WTC11 (cell line): ENCODE measurements around the gene ALDH16A1. TPM values are rescaled to one million over a fixed set of nuclear protein-coding genes. Genes with fewer than 3 reads are reported as not detected.

ENCODE experiments used
- ATAC-seq: fragments of 200-7000 bp; cut with Tn5 transposase; 2 replicates; pipeline ENCODE4 v1.10.0; 2021; ENCODE audit warnings: mild to moderate bottlenecking, moderate library complexity
- CTCF ChIA-PET: fragments of 300-600 bp; sonication (Branson Sonifier 250); formaldehyde crosslinking; loops from one replicate; lab custom pipeline; 2021; ENCODE audit warnings: antibody characterized with exemption; lab: Charles Lee
- POLR2A ChIA-PET: fragments of 350-600 bp; sonication (Branson Sonifier 250); formaldehyde crosslinking; loops from one replicate; lab custom pipeline; 2021; ENCODE audit warnings: antibody characterized with exemption; lab: Charles Lee
- DNase-seq: peaks from one replicate; pipeline ENCODE4 v3.0.0; 2021; ENCODE audit warnings: low spot score
- H3K27ac Mint-ChIP-seq: 2 replicates; pipeline ENCODE4 v1.8.0; 2021; ENCODE audit warnings: mixed read lengths
- H3K27me3 Mint-ChIP-seq: 2 replicates; pipeline ENCODE4 v1.8.0; 2021; ENCODE audit warnings: low read depth, mild to moderate bottlenecking, moderate library complexity, mixed read lengths
- H3K36me3 Mint-ChIP-seq: 2 replicates; pipeline ENCODE4 v1.8.0; 2021; ENCODE audit warnings: mixed read lengths
- H3K4me1 Mint-ChIP-seq: 2 replicates; pipeline ENCODE4 v1.8.0; 2022; ENCODE audit warnings: mixed read lengths
- H3K4me3 Mint-ChIP-seq: 2 replicates; pipeline ENCODE4 v1.8.0; 2021; ENCODE audit warnings: mild to moderate bottlenecking, moderate library complexity, mixed read lengths
- H3K9me3 Mint-ChIP-seq: 2 replicates; pipeline ENCODE4 v1.8.0; 2021; ENCODE audit warnings: mixed read lengths
- FOXK1 ChIP-seq: sonication (generic); formaldehyde crosslinking; IDR thresholded peaks from 2 replicates; pipeline ENCODE4 v1.8.0; 2022; ENCODE audit warnings: mild to moderate bottlenecking, moderate library complexity, missing genetic modification reagents
- GRHL2 ChIP-seq: fragments of 250-450 bp; sonication (Bioruptor Pico); IDR thresholded peaks from 2 replicates; pipeline ENCODE4 v1.8.0; 2022; ENCODE audit warnings: mild to moderate bottlenecking, moderate library complexity; ENCODE audit not compliant: insufficient replicate concordance, severe bottlenecking
- IRF2 ChIP-seq: sonication (generic); formaldehyde crosslinking; IDR thresholded peaks from 2 replicates; pipeline ENCODE4 v1.8.0; 2022; ENCODE audit warnings: low read depth, missing genetic modification reagents, borderline replicate concordance
- JAZF1 ChIP-seq: fragments of 250-450 bp; sonication (Bioruptor Pico); IDR thresholded peaks from 2 replicates; pipeline ENCODE4 v1.9.0; 2021; ENCODE audit warnings: moderate library complexity, mild to moderate bottlenecking, inconsistent platforms
- NFATC4 ChIP-seq: fragments of 250-450 bp; sonication (Bioruptor Pico); IDR thresholded peaks from 2 replicates; pipeline ENCODE4 v1.9.0; 2021; ENCODE audit warnings: mild to moderate bottlenecking
- RELA ChIP-seq: sonication (generic); formaldehyde crosslinking; IDR thresholded peaks from 2 replicates; pipeline ENCODE4 v1.8.1; 2022; ENCODE audit warnings: missing genetic modification reagents, mild to moderate bottlenecking, borderline replicate concordance
- ZNF317 ChIP-seq: sonication (generic); formaldehyde crosslinking; IDR thresholded peaks from 2 replicates; pipeline ENCODE4 v1.8.1; 2023; ENCODE audit warnings: low read depth, mild to moderate bottlenecking, moderate library complexity, missing genetic modification reagents, borderline replicate concordance
- total RNA-seq: library from RNA; stranded (reverse); gene quantifications from 3 replicates; pipeline ENCODE4 v1.2.3, GENCODE V29; 2021
- TF ChIP-seq, protein P1 (sequence below): sonication (generic); formaldehyde crosslinking; IDR thresholded peaks from 2 replicates; pipeline ENCODE4 v1.8.0; 2022; ENCODE audit warnings: missing genetic modification reagents
- TF ChIP-seq, protein P2 (sequence below): sonication (generic); formaldehyde crosslinking; IDR thresholded peaks from 2 replicates; pipeline ENCODE4 v1.8.0; 2023; ENCODE audit warnings: mild to moderate bottlenecking, missing genetic modification reagents
- TF ChIP-seq, protein P3 (sequence below): fragments of 250-450 bp; sonication (Bioruptor Pico); conservative IDR thresholded peaks from 2 replicates; pipeline ENCODE4 v1.9.0; 2021; ENCODE audit warnings: mild to moderate bottlenecking
- TF ChIP-seq, protein P4 (sequence below): sonication (generic); formaldehyde crosslinking; IDR thresholded peaks from 2 replicates; pipeline ENCODE4 v1.8.1; 2022; ENCODE audit warnings: mild to moderate bottlenecking, missing genetic modification reagents, moderate library complexity, borderline replicate concordance
- TF ChIP-seq, protein P5 (sequence below): sonication (generic); formaldehyde crosslinking; IDR thresholded peaks from 2 replicates; pipeline ENCODE4 v1.8.1; 2022; ENCODE audit warnings: mild to moderate bottlenecking, moderate library complexity, missing genetic modification reagents
- TF ChIP-seq, protein P6 (sequence below): sonication (generic); formaldehyde crosslinking; IDR thresholded peaks from 2 replicates; pipeline ENCODE4 v1.8.0; 2022; ENCODE audit warnings: mild to moderate bottlenecking, missing genetic modification reagents

Gene ALDH16A1
- total RNA-seq, 1 experiment from 2014 or later: 44.3 TPM

DNA sequence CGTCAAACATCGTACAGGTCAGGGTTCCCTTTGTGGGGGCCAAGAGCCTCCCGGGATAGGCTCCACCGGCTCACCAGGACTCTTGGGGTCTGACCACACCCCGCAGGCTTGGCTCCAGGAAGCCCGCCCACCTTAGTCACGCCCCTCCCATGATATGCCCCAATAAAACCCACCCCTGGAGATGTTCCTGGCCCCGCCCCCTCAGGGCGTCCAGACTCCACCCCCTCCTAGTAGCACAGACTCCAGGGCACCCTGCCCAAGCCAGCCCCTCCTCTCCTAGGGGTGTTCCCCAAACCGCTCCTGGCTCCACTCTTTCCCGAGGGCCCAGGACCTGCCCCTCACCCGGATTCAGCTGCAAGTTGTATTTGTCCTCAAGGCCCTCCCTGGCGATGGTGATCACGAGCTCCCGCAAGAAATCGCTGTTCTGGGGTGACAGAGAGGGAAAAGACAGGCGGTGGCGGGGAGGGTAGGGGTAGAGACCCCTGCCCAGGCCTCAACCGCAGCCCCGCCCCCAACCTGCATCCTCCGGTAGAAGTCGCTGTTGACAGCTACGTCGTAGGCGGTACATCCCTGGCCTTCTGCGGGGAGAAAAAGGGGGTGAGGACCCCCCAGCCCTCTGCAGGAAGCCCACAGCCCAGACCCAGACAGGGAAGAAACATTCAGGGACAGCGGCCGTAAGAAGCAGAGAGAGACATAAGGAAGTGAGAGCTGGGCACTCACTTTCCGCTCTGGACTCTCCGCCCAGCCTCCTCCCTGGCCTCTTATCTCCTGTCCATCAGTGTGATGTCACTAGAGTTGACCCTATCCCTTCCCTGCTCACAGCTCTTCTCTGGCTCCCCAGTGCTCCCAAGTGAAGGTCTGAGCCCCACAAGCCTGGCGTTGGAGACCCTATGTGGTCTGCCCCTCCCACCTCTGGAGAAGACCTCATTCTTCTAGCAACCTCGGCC, 5.3 kb upstream of the ALDH16A1 start:
- H3K4me1 Mint-ChIP-seq: peaks cover 37% of the 10 kb centered on the region
- no peaks in the 10 kb centered on the region for H3K9me3 Mint-ChIP-seq
- no peak overlapping the region for H3K4me3 Mint-ChIP-seq
- TF ChIP-seq, protein P1, sequence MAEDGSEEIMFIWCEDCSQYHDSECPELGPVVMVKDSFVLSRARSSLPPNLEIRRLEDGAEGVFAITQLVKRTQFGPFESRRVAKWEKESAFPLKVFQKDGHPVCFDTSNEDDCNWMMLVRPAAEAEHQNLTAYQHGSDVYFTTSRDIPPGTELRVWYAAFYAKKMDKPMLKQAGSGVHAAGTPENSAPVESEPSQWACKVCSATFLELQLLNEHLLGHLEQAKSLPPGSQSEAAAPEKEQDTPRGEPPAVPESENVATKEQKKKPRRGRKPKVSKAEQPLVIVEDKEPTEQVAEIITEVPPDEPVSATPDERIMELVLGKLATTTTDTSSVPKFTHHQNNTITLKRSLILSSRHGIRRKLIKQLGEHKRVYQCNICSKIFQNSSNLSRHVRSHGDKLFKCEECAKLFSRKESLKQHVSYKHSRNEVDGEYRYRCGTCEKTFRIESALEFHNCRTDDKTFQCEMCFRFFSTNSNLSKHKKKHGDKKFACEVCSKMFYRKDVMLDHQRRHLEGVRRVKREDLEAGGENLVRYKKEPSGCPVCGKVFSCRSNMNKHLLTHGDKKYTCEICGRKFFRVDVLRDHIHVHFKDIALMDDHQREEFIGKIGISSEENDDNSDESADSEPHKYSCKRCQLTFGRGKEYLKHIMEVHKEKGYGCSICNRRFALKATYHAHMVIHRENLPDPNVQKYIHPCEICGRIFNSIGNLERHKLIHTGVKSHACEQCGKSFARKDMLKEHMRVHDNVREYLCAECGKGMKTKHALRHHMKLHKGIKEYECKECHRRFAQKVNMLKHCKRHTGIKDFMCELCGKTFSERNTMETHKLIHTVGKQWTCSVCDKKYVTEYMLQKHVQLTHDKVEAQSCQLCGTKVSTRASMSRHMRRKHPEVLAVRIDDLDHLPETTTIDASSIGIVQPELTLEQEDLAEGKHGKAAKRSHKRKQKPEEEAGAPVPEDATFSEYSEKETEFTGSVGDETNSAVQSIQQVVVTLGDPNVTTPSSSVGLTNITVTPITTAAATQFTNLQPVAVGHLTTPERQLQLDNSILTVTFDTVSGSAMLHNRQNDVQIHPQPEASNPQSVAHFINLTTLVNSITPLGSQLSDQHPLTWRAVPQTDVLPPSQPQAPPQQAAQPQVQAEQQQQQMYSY: peak; percentile 84
- TF ChIP-seq JAZF1: no peak
- peak; percentile 35 for ATAC-seq
- H3K27me3 Mint-ChIP-seq: no peaks in the 10 kb centered on the region
- peaks cover 32% of the 10 kb centered on the region for H3K36me3 Mint-ChIP-seq
- peak; percentile 91 for DNase-seq
- CTCF ChIA-PET: interaction anchor here (0.6 to 1.8 kb wide), 6 partner anchors 28 to 120 kb away, joined by 3 to 7 read pairs (median 4); partner anchors contain the start of gene TEAD2
- POLR2A ChIA-PET: interaction anchor here (0.9 kb wide), 1 partner anchor 130 kb away, joined by 3 read pairs; no protein-coding TSS in a partner anchor
- H3K27ac Mint-ChIP-seq: peak overlapping the region; percentile 84

DNA sequence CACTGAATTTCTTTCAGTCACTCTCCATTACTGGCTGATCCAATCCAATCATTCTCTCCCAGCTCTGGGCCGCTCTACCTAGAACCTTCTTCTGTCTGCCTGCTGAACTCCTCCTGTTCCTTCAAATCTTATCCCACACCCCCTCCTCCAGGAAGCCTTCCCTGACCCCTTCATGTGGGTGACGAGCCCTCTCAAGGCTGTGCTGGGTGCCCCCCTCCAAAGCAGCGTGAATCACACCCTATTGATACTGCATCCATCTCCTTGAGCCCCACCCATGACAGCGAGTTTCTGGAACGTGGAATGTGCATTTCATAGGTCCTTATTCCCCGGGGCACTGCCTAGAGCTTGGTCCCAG, 4.6 kb upstream of the ALDH16A1 start:
- no peak for DNase-seq
- Mint-ChIP-seq H3K27ac (peak overlapping the region; percentile 61; the same call in 1 of the 2 replicates), H3K4me3 (no peak overlapping the region)

DNA sequence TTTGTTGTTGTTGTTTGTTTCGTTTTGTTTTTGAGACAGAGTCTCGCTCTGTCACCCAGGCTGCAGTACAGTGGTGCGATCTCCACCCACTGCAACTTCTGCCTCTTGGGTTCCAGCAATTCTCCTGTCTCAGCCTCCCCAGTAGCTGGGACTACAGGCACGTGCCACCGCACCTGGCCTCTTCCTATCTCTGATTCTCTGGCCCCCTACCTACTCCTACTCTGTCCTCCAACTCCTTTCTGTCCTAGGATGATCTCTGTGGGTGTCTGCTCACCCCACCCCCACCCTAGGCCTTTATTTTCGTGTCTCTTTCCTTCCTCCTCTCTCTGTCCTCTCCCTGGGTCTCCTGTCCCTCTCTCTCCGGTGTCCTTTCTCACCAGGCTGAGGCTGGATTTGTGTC, 2.6 kb upstream of the ALDH16A1 start:
- Mint-ChIP-seq H3K27ac (peak overlapping the region; percentile 94), H3K4me1 (peaks cover 38% of the 10 kb centered on the region), H3K27me3 (no peaks in the 10 kb centered on the region), H3K36me3 (peaks cover 32% of the 10 kb centered on the region), H3K9me3 (no peaks in the 10 kb centered on the region), H3K4me3 (peak overlapping the region; percentile 94)
- CTCF ChIA-PET: interaction anchor here (2.8 kb wide), 1 partner anchor 26 kb away, joined by 17 read pairs; no protein-coding TSS in a partner anchor
- POLR2A ChIA-PET: no interaction called here
- no peak for DNase-seq
- no peak for ATAC-seq
- TF ChIP-seq, protein P2, sequence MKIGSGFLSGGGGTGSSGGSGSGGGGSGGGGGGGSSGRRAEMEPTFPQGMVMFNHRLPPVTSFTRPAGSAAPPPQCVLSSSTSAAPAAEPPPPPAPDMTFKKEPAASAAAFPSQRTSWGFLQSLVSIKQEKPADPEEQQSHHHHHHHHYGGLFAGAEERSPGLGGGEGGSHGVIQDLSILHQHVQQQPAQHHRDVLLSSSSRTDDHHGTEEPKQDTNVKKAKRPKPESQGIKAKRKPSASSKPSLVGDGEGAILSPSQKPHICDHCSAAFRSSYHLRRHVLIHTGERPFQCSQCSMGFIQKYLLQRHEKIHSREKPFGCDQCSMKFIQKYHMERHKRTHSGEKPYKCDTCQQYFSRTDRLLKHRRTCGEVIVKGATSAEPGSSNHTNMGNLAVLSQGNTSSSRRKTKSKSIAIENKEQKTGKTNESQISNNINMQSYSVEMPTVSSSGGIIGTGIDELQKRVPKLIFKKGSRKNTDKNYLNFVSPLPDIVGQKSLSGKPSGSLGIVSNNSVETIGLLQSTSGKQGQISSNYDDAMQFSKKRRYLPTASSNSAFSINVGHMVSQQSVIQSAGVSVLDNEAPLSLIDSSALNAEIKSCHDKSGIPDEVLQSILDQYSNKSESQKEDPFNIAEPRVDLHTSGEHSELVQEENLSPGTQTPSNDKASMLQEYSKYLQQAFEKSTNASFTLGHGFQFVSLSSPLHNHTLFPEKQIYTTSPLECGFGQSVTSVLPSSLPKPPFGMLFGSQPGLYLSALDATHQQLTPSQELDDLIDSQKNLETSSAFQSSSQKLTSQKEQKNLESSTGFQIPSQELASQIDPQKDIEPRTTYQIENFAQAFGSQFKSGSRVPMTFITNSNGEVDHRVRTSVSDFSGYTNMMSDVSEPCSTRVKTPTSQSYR: no peak
- no peak for TF ChIP-seq ZNF317 (CRISPR knock-in tag)
- no peak for TF ChIP-seq NFATC4
- no peak for TF ChIP-seq FOXK1 (CRISPR knock-in tag)
- TF ChIP-seq, protein P3, sequence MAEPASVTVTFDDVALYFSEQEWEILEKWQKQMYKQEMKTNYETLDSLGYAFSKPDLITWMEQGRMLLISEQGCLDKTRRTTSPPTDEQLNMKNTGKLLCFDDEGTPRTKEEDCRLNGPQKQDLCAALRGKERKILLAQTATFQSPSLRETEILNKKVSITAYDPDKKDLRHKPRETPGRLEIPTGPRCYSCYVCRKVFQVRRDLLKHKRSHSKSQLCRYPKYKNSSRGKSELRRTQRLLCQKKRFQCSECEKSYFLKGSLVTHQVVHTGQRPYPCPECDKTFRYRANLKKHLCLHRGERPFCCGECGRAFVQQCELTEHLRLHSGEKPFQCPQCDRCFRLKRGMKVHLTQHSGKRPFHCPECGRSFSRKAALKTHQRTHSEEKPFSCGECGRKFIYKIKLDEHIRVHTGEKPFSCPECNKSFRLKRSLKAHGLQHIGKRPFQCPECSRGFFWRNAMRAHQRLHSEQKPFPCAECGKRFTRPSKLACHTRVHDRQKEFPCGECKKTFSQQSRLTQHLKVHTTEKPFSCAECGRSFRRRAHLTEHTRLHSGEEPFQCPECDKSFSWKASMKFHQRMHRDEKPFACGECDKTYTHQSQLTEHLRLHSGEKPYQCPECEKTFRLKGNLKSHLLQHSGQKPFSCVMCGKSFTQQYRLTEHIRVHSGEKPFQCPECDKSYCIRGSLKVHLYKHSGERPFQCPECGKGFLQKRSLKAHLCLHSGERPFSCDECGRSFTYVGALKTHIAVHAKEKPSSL (CRISPR knock-in tag): no peak

More for the DNA sequence above, 4.6 kb upstream of the ALDH16A1 start:
- ATAC-seq: no peak
- H3K36me3 Mint-ChIP-seq: peaks cover 32% of the 10 kb centered on the region
- peaks cover 37% of the 10 kb centered on the region for H3K4me1 Mint-ChIP-seq
- no peaks in the 10 kb centered on the region for H3K27me3 Mint-ChIP-seq
- H3K9me3 Mint-ChIP-seq: no peaks in the 10 kb centered on the region
- ChIA-PET CTCF (interaction anchor here (1.0 to 1.8 kb wide), 3 partner anchors 28 to 57 kb away, joined by 5 to 7 read pairs (median 6); no protein-coding TSS in a partner anchor), POLR2A (interaction anchor here (0.9 kb wide), 1 partner anchor 129 kb away, joined by 3 read pairs; no protein-coding TSS in a partner anchor)
- TF ChIP-seq GRHL2 (CRISPR knock-in tag) (no peak), IRF2 (CRISPR knock-in tag) (no peak), RELA (CRISPR knock-in tag) (no peak)
- TF ChIP-seq, protein P4, sequence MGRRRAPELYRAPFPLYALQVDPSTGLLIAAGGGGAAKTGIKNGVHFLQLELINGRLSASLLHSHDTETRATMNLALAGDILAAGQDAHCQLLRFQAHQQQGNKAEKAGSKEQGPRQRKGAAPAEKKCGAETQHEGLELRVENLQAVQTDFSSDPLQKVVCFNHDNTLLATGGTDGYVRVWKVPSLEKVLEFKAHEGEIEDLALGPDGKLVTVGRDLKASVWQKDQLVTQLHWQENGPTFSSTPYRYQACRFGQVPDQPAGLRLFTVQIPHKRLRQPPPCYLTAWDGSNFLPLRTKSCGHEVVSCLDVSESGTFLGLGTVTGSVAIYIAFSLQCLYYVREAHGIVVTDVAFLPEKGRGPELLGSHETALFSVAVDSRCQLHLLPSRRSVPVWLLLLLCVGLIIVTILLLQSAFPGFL (CRISPR knock-in tag): no peak
- TF ChIP-seq, protein P5, sequence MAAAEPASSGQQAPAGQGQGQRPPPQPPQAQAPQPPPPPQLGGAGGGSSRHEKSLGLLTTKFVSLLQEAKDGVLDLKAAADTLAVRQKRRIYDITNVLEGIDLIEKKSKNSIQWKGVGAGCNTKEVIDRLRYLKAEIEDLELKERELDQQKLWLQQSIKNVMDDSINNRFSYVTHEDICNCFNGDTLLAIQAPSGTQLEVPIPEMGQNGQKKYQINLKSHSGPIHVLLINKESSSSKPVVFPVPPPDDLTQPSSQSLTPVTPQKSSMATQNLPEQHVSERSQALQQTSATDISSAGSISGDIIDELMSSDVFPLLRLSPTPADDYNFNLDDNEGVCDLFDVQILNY (CRISPR knock-in tag): no peak
- TF ChIP-seq, protein P6, sequence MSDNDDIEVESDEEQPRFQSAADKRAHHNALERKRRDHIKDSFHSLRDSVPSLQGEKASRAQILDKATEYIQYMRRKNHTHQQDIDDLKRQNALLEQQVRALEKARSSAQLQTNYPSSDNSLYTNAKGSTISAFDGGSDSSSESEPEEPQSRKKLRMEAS (CRISPR knock-in tag): no peak
- TF ChIP-seq, protein P2: no peak
- TF ChIP-seq, all 79 proteins: peak for 0
